Right ventricle myocardium superior (tissue), 1 donor: Measurements from ENCODE around the gene MANF. TPM values are rescaled to one million over a fixed set of nuclear protein-coding genes. Genes with fewer than 3 reads are reported as not detected.
A peak's percentile ranks its signal among the peaks of the same experiment; 100 is the strongest.

Source experiments
- ATAC-seq: fragments of 200-7000 bp; cut with Tn5 transposase; one replicate; pipeline ENCODE4 v1.9.1; 2020; ENCODE audit warnings: mild to moderate bottlenecking; ENCODE audit not compliant: poor library complexity
- DNase-seq: peaks from one replicate; pipeline ENCODE4 v3.0.0-alpha.2; 2020
- intact Hi-C: fragments of 100-400 bp; cut with DNase I; formaldehyde crosslinking; loops from one replicate; pipeline ENCODE4 v1.11.2; 2022
- long read RNA-seq: library from polyadenylated mRNA; unstranded; transcript quantifications from one replicate; pipeline ENCODE4 v2.0.0, GENCODE V29; 2021
- total RNA-seq: library from RNA; stranded (reverse); fragmentation: NEBNext Ultra II Directional; extraction: Animal tissue kit (Norgen Biotek cat#: 25700); gene quantifications from one replicate; pipeline ENCODE4 v1.2.1, GENCODE V29; 2021
- donor health status: DM: no; HTN: yes; CAD: no; lungs with severe emphysema.

MANF gene
- total RNA-seq = 41.1 TPM
- long read RNA-seq, transcript MANF-204 (4 exons, 1,153 nt) = major isoform, 7 of 7 reads
- long read RNA-seq, partial matches to known transcripts = 0 of 7 reads
- long read RNA-seq, other reads (novel, unspliced or antisense) = 0 of 7 reads

DNA sequence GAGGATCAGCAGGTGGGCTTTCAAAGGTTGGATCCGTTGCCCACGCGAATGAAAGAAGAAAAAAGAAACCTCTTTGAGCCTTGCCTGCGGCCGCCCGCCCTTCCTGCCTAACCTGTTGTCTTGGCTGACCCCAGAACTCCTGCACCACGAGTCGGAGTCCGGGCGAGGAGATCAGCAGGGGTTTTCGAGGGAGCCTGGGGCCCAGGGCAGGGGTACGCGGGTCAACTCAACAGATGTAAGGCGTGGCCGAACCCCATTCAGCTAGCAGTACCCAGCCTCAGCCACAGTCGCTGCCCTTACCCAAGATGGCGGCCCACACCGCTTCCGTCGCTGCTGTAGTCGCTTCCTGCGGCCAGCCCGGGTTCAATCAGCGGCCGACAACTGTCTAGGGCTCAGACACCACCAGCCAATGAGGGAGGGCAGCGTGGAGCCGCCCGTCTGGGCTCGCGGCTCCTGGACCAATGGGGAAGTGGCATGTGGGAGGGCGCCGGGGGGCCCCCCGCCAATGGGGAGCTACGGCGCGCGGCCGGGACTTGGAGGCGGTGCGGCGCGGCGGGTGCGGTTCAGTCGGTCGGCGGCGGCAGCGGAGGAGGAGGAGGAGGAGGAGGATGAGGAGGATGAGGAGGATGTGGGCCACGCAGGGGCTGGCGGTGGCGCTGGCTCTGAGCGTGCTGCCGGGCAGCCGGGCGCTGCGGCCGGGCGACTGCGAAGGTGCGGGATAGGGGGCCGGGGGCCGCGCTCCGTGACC, at the start of gene MANF:
MANF (plus strand) TSS at position 566 of the 748 bp plus-strand sequence; CDS start at position 618, 52 bp downstream.
- DNase-seq = peak; percentile 99
- ATAC-seq = peak; percentile 98
- intact Hi-C loops = loop anchor here (5.0 to 10.0 kb wide), 2 partner anchors 300 to 768 kb away; partner anchors contain the start of gene MAPKAPK3

DNA sequence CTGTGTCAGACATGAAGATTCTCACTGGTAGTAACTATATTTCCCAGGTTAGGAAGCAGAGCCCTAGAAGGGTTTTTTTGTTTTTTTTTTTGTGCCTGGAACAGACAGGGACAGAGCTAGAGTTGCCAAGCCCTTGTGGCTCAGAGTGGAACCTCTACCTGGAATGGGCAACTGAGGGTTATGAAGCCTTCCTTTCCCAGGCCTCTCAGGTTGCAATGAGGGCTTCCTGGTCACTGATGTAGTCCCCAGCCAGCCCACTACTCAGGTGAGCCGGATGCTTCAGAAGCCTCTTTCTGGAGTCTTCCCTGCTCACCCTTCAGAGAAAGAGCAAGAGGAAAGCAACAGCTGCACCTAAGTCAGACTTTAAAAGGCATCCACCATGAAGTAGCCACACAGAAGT, 48.8 kb upstream of the MANF start:
- intact Hi-C loops = no loop called here
- ATAC-seq (no peak), DNase-seq (no peak)

DNA sequence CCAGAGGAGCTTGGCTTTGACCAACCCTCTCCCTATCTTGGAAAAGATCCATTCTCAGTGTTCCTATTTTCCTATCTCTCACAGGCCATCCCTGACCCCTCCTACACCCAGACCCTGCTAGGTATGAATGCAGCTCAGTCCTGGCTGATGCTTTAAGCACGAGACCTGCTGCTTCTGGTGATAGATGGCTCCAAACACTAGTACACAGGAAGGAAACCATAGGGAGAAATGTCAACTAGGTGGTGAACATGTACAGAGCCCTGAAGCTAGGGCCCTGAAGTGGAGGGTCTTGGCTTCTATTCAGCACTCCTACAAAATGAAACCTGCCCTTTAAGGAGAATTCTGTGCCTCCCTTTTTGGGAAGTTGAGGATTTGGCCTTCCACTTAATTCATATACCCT, 47.4 kb upstream of the MANF start:
- ATAC-seq (no peak), DNase-seq (no peak)
- intact Hi-C loops = no loop called here

DNA sequence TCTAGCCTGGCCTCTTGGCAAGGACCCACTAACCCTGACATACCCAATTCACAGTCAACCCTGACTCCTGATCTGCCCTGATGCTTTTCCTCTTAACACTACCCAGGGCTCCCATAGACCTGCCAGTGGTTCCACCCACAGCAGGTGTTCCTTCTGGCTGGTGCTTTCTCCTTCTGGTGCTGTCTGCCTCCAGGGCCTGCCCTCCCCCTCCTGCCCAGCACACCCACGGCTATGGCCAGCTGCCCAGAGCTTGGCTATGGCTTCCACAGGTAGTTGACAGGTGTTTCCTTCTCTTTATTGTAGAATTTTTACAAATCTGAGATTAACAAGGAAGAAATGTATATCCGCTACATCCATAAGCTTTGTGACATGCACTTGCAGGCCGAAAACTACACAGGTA, 46.5 kb upstream of the MANF start:
- DNase-seq = no peak
- intact Hi-C loops = no loop called here
- no peak for ATAC-seq

DNA sequence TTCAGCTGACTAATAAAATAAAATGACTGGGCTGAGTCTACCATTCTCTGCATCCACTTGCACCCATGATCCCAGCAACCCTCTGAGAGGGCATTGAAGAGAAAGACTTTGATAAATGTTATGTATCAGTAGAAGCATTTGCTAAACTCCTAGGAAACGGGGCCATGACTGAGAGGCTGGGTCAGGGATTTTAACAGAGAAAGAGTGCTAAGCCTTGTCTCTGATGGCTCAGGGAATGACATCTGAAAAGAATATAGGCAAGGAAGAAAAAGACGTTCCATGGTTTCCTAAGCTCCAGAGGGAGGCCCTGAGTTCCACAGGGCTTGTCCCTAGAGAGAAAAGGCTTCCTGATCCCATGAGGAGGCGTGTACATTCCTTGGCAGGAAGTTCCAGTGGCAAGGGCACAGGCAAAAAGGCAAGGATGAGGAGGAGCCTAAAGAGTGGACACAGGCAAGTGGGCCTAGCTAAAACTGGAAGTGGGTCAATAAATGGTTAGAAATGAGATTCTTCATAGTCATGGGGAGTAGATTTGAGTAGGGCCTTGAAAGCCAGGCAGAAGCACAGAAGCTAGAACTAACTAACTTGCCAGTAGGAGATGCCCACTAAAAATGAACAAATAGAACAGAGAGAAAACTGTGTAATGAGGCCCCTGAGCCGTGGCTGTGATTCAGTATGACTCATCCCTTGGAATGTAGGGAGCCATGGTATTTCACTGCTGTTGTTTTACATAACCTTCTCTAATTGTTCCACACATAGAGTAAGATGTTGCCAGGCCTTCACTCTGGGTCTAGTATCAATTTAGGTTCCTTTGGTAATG, 44.9 kb upstream of the MANF start:
- DNase-seq (no peak), ATAC-seq (peak; percentile 71)
- intact Hi-C loops = no loop called here

DNA sequence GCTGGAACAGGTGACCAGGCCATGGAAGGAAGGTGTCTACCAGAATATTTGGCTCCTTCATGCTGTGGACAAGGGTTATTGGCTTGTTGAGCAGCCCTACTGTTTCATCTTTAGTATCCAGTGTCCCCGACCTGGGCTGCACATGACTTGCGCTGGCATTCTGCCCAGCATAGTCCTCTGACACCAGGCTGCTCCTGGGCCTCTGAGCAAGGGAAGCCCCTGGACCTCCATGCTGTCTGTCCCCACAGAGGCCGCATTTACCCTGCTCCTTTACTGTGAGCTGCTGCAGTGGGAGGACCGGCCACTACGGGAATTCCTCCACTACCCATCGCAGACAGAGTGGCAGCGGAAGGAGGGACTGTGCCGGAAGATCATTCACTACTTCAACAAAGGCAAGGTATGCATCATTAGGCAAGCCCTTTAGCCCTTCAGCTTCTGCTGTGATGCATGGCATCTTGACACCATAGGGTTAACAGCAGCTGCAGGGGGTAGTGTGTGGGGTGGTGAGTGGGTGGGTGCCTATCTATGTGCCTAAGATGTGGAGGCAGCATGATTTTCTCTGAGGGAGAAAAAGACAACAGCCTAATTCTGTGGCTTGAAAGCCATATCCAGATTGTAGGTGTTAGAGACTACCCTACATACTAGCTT, 44.0 kb upstream of the MANF start:
- intact Hi-C loops = no loop called here
- ATAC-seq (peak; percentile 29), DNase-seq (no peak)

DNA sequence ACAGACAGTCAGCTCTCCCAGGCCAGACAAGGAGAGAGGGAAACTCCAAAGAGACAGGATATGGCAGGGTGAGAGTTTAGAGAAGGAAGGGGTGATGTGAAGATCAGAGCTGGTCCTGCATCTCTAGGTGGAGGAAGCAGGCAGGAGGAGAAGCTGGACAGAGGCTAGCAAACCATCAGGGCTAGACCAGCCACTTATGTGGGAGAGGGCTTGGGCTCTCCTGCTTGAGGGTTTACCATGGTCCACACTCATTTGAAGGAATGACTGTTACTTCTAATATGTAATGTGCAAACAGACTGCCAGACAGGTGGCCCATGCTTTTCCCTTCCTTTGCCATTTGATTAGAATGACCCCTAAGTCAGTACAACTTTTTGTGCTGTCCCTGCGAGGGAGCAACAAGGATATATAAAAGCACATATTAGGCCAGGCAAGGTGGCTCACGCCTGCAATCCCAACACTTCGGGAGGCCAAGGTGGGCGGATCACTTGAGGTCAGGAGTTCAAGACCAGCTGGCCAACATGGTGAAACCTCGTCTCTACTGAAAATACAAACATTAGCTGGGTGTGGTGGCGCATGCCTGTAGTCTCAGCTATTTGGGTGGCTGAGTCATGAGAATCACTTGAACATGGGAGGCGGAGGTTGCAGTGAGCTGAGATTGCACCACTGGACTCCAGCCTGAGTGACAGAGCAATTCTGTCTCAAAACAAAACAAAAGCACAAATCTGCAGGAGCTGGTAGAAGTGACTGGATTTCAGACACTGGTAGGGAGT, 41.0 kb upstream of the MANF start:
- DNase-seq (no peak), ATAC-seq (no peak)
- intact Hi-C loops = no loop called here

DNA sequence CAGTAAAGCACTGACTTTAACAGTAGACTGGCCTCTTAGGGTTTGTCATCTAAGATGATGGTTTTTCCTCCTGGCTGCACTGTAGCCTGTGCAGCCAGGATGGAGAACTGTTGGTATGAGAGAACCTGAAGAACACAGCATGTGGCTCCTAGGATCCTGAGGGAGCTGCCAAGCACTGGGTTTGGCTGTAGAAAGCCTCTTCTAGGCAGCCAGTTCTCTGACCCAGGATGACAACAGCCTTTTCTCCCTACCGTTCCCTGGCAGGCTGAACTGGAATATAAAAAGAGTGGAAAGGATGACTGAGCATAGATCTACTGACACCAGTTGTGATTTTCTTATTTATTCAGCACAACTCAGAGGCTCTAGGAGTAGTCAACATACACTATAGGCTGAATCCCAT, 34.3 kb upstream of the MANF start:
- intact Hi-C loops = no loop called here
- DNase-seq (no peak), ATAC-seq (no peak)

DNA sequence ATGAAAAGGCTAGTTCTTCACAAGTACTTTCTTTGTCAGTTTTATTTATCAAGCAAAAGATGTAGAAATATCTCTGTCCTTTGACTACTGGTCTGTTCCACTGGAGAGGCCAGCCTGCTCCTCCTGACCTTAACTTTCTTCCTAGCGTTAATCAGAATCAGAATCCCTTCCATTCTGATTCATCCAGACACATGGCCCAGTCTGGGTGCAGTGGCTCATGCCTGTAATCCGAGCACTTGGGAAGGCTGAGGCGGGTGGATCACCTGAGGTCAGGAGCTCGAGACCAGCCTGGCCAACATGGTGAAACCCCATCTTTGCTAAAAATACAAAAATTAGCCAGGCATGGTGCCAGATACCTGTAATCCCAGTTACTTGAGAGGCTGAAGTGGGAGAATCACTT, 32.0 kb upstream of the MANF start:
- intact Hi-C loops = no loop called here
- ATAC-seq (no peak), DNase-seq (no peak)

DNA sequence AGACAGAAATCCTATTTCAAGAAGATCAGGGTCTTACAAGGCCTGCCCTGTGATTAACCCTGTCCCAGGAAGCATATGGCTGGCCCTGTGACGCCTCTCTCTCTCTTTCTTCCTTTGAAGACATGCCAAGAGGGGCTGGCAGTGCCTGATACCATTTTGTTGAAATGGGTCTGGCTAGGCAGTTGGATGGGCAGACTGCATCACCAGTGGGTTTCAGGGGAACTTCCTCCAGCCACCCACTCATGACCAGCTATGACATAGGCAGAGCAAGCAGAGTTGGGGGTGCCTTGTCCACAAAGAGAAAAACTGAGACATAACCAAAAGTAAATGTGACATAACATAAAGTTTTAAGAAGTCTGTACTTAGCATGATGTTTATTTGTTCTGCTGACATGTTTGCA, 31.4 kb upstream of the MANF start:
- DNase-seq (no peak), ATAC-seq (no peak)
- intact Hi-C loops = no loop called here

DNA sequence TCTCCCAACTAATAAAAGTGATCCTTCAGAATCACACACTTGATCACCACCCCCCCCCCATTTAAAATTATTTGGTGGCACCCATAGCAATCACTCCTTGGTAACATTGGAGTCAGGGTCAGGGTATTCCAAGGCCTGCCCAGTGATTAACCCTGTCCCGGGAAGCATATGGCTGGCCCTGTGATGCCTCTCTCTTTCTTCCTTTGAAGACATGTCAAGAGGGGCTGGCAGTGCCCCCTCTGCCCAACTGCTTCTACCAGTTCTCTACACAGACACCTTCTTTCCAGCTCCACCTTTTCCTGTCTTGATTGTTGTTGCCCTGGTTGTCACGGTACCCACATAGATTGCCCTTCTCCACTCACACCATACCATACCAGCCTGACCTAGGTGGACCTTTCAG, 30.9 kb upstream of the MANF start:
- DNase-seq (no peak), ATAC-seq (no peak)
- intact Hi-C loops = no loop called here

DNA sequence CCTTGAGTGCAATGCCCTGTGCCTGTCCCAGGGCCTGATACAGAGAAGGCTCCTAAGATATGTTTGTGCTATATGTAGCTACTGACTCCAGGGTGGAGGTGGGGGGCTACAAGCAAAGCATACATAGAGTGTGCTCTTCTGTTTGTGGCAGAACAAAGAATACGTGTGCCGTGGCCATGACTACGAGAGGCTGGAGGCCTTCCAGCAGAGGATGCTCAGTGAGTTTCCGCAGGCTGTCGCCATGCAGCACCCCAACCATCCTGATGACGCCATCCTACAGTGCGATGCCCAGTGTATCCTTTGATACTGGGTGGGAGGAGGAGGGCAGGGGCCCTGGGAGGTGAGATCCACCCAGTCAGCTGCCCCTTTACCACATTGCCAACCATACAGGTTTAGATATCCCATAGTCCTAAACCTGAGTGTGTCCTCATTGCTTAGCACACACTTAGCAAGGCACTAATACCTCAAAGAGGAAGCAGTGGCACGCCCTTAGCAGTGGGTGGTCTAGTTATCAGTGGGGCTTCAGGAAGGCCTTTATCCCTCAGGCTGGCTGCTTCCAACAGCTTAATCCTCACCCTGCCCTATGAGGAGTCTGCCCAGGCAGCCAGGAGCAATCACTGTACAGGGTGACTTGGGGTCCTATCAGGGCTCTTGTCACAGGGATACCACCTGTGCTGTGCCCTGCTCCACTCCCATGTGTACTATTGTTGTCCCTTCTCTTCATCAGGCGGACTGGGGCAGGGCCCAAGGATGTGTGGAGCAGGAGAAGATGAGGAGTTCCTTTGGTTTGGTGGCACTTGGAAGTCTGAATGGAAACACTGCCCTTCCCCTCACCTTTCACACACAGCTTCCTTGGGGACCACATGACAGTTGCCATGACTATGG, 30.1 kb upstream of the MANF start:
- DNase-seq (no peak), ATAC-seq (no peak)
- intact Hi-C loops = no loop called here

DNA sequence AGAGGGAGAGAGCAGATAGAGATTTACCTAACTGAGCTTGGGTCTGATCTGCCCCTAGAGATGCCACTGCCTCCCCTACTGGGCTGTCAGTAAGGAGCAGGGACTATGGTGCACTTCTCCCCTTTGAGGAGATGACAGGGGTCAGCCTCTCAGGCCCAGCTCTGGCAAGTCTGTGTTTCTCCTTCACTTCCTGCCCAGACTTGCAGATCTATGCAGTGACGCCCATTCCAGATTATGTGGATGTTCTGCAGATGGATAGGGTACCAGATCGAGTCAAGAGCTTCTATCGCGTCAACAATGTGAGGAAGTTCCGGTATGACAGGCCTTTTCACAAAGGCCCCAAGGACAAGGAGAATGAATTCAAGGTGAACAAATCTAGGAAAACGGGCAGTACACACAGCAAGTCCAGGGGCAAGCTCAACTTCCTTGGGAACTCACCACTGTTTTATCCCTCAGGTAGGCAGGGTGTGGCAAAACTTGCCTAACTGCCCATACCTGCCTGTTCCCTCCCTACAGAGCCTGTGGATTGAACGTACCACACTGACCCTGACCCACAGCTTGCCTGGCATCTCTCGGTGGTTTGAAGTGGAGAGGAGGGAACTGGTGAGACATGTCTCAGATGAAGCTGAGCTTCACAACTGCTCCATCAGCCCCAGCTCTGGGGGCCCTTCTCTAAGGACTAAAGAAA, 29.1 kb upstream of the MANF start:
- ATAC-seq = no peak
- DNase-seq = no peak
- intact Hi-C loops = no loop called here

DNA sequence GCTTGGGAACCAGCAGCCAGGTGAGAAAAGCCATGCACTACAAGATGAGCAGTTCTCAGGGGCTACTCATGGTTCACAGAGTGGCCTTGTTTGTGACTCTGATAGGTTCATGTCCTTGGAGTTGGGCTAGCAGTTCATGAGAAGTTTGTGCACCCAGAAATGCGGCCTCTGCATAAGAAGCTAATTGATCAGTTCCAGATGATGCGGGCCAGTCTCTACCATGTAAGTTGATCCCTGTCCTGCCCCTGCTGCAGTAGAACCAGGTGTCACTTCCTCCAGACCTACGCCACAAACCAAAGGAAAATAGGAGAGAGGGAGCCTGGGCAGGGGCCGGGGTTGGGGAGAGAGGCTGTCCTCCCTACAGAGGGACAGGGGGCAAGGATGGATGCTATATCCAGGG, 27.2 kb upstream of the MANF start:
- no peak for DNase-seq
- intact Hi-C loops = no loop called here

DNA sequence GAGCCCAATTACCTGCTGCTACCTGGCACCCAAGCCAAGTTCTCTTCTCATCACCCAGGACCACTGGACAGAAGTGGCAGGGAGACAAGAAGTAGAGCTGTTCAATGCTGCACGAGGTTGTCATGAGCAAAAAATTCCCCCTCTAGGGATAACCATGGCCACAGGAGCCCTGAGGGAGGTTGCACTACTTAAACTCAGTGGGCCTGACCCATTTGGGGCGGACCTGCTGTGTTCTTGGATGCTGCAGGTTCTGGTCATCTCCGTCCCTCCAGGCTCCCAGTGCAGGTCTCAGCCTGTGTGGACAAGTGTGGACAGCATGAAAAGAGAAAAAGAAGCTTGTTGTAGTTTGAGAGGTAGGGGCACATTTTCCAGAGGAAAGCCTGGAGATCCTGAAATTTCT, 26.1 kb upstream of the MANF start:
- intact Hi-C loops = no loop called here
- no peak for ATAC-seq
- no peak for DNase-seq

More for the DNA sequence above, 27.2 kb upstream of the MANF start:
- ATAC-seq = no peak

DNA sequence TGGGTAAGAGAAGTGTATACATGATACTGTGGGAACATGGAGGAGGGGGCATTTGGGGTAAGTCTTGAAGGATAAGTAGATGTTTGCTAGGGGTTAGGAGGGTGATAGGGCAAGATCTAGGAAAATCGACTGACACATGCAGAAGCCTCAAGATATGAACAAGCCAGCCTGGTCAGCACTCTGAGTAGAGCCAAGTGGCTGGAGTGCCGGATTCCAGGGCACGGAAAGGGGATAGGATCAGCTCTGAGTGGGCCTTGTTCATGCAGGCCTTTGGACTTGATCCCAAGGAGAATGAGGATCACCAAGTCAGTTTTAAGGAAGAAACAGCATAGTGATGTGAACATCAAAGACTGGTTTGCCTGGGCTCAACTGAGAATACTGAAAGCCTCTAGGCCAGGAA, 24.3 kb upstream of the MANF start:
- DNase-seq (no peak), ATAC-seq (no peak)
- intact Hi-C loops = no loop called here

DNA sequence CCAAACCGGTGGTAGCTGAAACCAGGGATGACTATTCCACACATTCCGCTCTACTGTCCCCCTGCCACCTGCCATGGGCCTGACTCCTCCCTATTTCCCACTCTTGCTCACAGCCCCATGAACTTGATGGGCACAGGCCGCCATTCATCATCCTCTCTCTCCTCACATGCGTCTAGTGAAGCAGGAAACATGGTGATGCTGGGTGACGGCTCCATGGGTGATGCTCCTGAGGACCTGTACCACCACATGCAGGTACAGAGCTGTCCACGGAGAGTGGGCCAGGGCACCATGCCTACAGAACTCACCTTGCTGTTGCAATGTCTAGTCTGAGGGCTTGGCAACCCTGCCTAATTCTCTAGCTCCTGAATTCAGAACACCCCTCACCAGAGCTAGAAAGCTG, 23.3 kb upstream of the MANF start:
- ATAC-seq = no peak
- intact Hi-C loops = no loop called here
- no peak for DNase-seq
